Measurements from ENCODE around the gene UTP4.

- TF ChIP-seq POLR2AphosphoS5 (IDR thresholded peaks at IDR 0.05) = no peak
- TF ChIP-seq, protein P1, sequence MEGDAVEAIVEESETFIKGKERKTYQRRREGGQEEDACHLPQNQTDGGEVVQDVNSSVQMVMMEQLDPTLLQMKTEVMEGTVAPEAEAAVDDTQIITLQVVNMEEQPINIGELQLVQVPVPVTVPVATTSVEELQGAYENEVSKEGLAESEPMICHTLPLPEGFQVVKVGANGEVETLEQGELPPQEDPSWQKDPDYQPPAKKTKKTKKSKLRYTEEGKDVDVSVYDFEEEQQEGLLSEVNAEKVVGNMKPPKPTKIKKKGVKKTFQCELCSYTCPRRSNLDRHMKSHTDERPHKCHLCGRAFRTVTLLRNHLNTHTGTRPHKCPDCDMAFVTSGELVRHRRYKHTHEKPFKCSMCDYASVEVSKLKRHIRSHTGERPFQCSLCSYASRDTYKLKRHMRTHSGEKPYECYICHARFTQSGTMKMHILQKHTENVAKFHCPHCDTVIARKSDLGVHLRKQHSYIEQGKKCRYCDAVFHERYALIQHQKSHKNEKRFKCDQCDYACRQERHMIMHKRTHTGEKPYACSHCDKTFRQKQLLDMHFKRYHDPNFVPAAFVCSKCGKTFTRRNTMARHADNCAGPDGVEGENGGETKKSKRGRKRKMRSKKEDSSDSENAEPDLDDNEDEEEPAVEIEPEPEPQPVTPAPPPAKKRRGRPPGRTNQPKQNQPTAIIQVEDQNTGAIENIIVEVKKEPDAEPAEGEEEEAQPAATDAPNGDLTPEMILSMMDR (IDR thresholded peaks at IDR 0.05; ENCODE audit: poor library complexity, severe bottlenecking) = no peak
- no peak for TF ChIP-seq REST (IDR thresholded peaks at IDR 0.05; ENCODE audit: borderline replicate concordance)
- no peak for TF ChIP-seq TAF1 (IDR thresholded peaks at IDR 0.05; ENCODE audit: low read depth)
- no peak for TF ChIP-seq EP300 (conservative IDR thresholded peaks at IDR 0.05; ENCODE audit: poor library complexity, severe bottlenecking)
- TF ChIP-seq MXI1 (conservative IDR thresholded peaks at IDR 0.05; ENCODE audit: poor library complexity, severe bottlenecking) = no peak
- no peak for TF ChIP-seq RAD21 (conservative IDR thresholded peaks at IDR 0.05)
- no peak for TF ChIP-seq EZH2 (IDR thresholded peaks at IDR 0.05; ENCODE audit: borderline replicate concordance, insufficient read depth, low read length, poor library complexity, severe bottlenecking)
These were observed 71.7 kb downstream of the UTP4 start for GRCh38 chr16:69204172-69204571.
